ENCODE results near the gene SMARCC1. TPM values are rescaled to one million over a fixed set of nuclear protein-coding genes. Genes with fewer than 3 reads are reported as not detected.

Gene SMARCC1
- total and polyA plus RNA-seq, 2 of the 4 experiments (the other 2 are of a cell fraction), result 18.6 to 39.6 TPM

GRCh38 chr3:47573190-47574172, 208.2 kb downstream of the SMARCC1 start (continued):
- TF ChIP-seq SMC3 (IDR thresholded peaks at IDR 0.05; ENCODE audit: low read depth, low read length) (no peak), POLR2A (IDR thresholded peaks at IDR 0.05; ENCODE audit: low read depth, low read length) (no peak)

GRCh38 chr3:47571391-47572175, 210.1 kb downstream of the SMARCC1 start:
- H2AK5ac ChIP-seq (ENCODE audit: low read depth, low read length), result no peak overlapping the region
- no peak overlapping the region for H2BK5ac ChIP-seq (ENCODE audit: low read depth, low read length, poor library complexity, severe bottlenecking)
- dilution Hi-C loops (cut with HindIII; ENCODE audit: low sequenced_read_pairs, unreplicated experiment) (no loop called here), intact Hi-C loops (cut with micrococcal nuclease) (no loop called here), in situ Hi-C loops (cut with MboI; ENCODE audit: low sequenced_read_pairs) (no loop called here)
- no peak overlapping the region for H2BK20ac ChIP-seq (ENCODE audit: low read depth, low read length)
- POLR2A ChIA-PET (ENCODE audit: unreplicated experiment), result no interaction called here
- H3K9me1 ChIP-seq (ENCODE audit: insufficient read depth, low read length), result no peaks in the 10 kb centered on the region
- no peaks in the 10 kb centered on the region for H4K20me1 ChIP-seq (ENCODE audit: insufficient read depth, low read length)
- H3K9ac ChIP-seq (ENCODE audit: low read depth, low read length), result no peak overlapping the region
- no peak overlapping the region for H3K27ac ChIP-seq (ENCODE audit: insufficient read depth, low read length)
- no peaks in the 10 kb centered on the region for H3K4me1 ChIP-seq (ENCODE audit: control insufficient read depth, insufficient read depth, low read length)
- CTCF ChIA-PET, result no interaction called here
- H3K36me3 ChIP-seq (ENCODE audit: control insufficient read depth, insufficient read depth, low read length), result no peaks in the 10 kb centered on the region
- H3K27me3 ChIP-seq (ENCODE audit: control insufficient read depth, insufficient read depth, low read length), result peaks cover 53% of the 10 kb centered on the region
- no peak overlapping the region for H3K56ac ChIP-seq (ENCODE audit: extremely low read depth, insufficient read depth, low read length)
- H3K23ac ChIP-seq (ENCODE audit: low read depth, low read length), result no peak overlapping the region
- no peaks in the 10 kb centered on the region for H3K9me3 ChIP-seq (ENCODE audit: control insufficient read depth, insufficient read depth, low read length)
- ATAC-seq (ENCODE audit: low read depth), result no peak
- H4K5ac ChIP-seq (ENCODE audit: low read depth, low read length), result no peak overlapping the region
- H2BK120ac ChIP-seq (ENCODE audit: low read depth, low read length), result no peak overlapping the region
- H3K18ac ChIP-seq (ENCODE audit: low read depth, low read length), result no peak overlapping the region
- no peak overlapping the region for H3K4ac ChIP-seq (ENCODE audit: low read depth, low read length)
- no peak overlapping the region for H2BK15ac ChIP-seq (ENCODE audit: low read depth, low read length)
- H4K8ac ChIP-seq (ENCODE audit: low read depth in 2 of 2, low read length in 2 of 2), result no peak overlapping the region
- no peak overlapping the region for H4K91ac ChIP-seq (ENCODE audit: insufficient read depth, low read depth, low read length)
- no peaks in the 10 kb centered on the region for H3K79me1 ChIP-seq (ENCODE audit: low read depth in 1 of 2, low read length in 2 of 2)
- no TSS peak for BruUV-seq (replicated peaks)
- no peak overlapping the region for H3K4me2 ChIP-seq (ENCODE audit: low read depth, low read length)
- H2AK9ac ChIP-seq (replicated peaks; ENCODE audit: low read depth, low read length, poor library complexity), result no peak overlapping the region
- H3K14ac ChIP-seq (replicated peaks; ENCODE audit: low read depth, low read length), result no peak overlapping the region
- no peak overlapping the region for H3K4me3 ChIP-seq (ENCODE audit: insufficient read depth, low read depth, low read length)
- no peak for DNase-seq
- no peak overlapping the region for H2AFZ ChIP-seq (replicated peaks; ENCODE audit: low read length, poor library complexity)
- WGBS, 2 experiments (ENCODE audit: extremely low coverage in 2 of 2, insufficient read length in 1 of 2), result no CpG with 5 or more reads among the region's 10 CpGs
- TF ChIP-seq USF2 (IDR thresholded peaks at IDR 0.05; ENCODE audit: low read depth, low read length), result no peak
- no peak for TF ChIP-seq NFE2L2 (IDR thresholded peaks at IDR 0.05; ENCODE audit: low read depth, low read length)
- no peak for TF ChIP-seq RCOR1 (IDR thresholded peaks at IDR 0.05; ENCODE audit: insufficient replicate concordance, low read length)
- TF ChIP-seq CTCF (conservative IDR thresholded peaks at IDR 0.05; ENCODE audit: low read depth, low read length), result no peak
- TF ChIP-seq BHLHE40 (IDR thresholded peaks at IDR 0.05; ENCODE audit: low read depth, low read length), result no peak
- no peak for TF ChIP-seq RAD21 (IDR thresholded peaks at IDR 0.05; ENCODE audit: low read length)
- no peak for TF ChIP-seq POLR2A (IDR thresholded peaks at IDR 0.05; ENCODE audit: low read depth, low read length)
- no peak for TF ChIP-seq MAFK (IDR thresholded peaks at IDR 0.05; ENCODE audit: low read depth, low read length)
- TF ChIP-seq ELK1 (IDR thresholded peaks at IDR 0.05; ENCODE audit: borderline replicate concordance, low read depth, low read length), result no peak
